ENCODE results near the gene STK32C. TPM values are rescaled to one million over a fixed set of nuclear protein-coding genes. Genes with fewer than 3 reads are reported as not detected.

Gene STK32C
- total RNA-seq, 1 experiment from 2014 or later, result 16.5 TPM

GRCh38 chr10:132192991-132193665 lies 114.6 kb downstream of the STK32C start:
- TF ChIP-seq EZH2 (IDR thresholded peaks at IDR 0.05; ENCODE audit: borderline replicate concordance, low read depth, low read length, poor library complexity, severe bottlenecking), result no peak
- no peak for TF ChIP-seq CTCF (conservative IDR thresholded peaks at IDR 0.05; ENCODE audit: low read depth, low read length)
- no TSS peak for BruUV-seq (replicated peaks)
- intact Hi-C loops (cut with micrococcal nuclease; ENCODE audit: unreplicated experiment), result no loop called here
- H3K27ac ChIP-seq (ENCODE audit: low read depth, low read length, poor library complexity, severe bottlenecking), result no peak overlapping the region
- POLR2A ChIA-PET (ENCODE audit: low non-redundant PET), result no interaction called here
- CTCF ChIA-PET, result interaction anchor here (0.6 kb wide), 1 partner anchor 28 kb away, joined by 3 read pairs; no protein-coding TSS in a partner anchor
- DNase-seq (ENCODE audit: low spot score), result no peak
- H3K4me1 ChIP-seq (ENCODE audit: insufficient read depth, low read length, poor library complexity, severe bottlenecking), result peaks cover 2% of the 10 kb centered on the region
- H3K4me3 ChIP-seq (ENCODE audit: low read depth, low read length, poor library complexity, severe bottlenecking), result no peak overlapping the region
- no peaks in the 10 kb centered on the region for H3K9me3 ChIP-seq (ENCODE audit: low read depth, low read length, poor library complexity, severe bottlenecking)
- no peaks in the 10 kb centered on the region for H3K36me3 ChIP-seq (ENCODE audit: insufficient read depth, low read length, poor library complexity, severe bottlenecking)
- peaks cover 4% of the 10 kb centered on the region for H3K27me3 ChIP-seq (replicated peaks; ENCODE audit: insufficient read depth, low read depth, low read length, poor library complexity)

- Histone ChIP-seq H3K4me1 (ENCODE audit: insufficient read depth, low read length, poor library complexity, severe bottlenecking) (peaks cover 5% of the 10 kb centered on the region), H3K36me3 (ENCODE audit: insufficient read depth, low read length, poor library complexity, severe bottlenecking) (no peaks in the 10 kb centered on the region), H3K9me3 (ENCODE audit: low read depth, low read length, poor library complexity, severe bottlenecking) (no peaks in the 10 kb centered on the region), H3K4me3 (ENCODE audit: low read depth, low read length, poor library complexity, severe bottlenecking) (no peak overlapping the region), H3K27me3 (replicated peaks; ENCODE audit: insufficient read depth, low read depth, low read length, poor library complexity) (peaks cover 12% of the 10 kb centered on the region), H3K27ac (ENCODE audit: low read depth, low read length, poor library complexity, severe bottlenecking) (no peak overlapping the region)
- BruUV-seq (replicated peaks), result no TSS peak
- intact Hi-C loops (cut with micrococcal nuclease; ENCODE audit: unreplicated experiment), result no loop called here
- CTCF ChIA-PET, result no interaction called here
- DNase-seq (ENCODE audit: low spot score), result no peak
- POLR2A ChIA-PET (ENCODE audit: low non-redundant PET), result no interaction called here
- TF ChIP-seq EZH2 (IDR thresholded peaks at IDR 0.05; ENCODE audit: borderline replicate concordance, low read depth, low read length, poor library complexity, severe bottlenecking) (no peak), CTCF (conservative IDR thresholded peaks at IDR 0.05; ENCODE audit: low read depth, low read length) (no peak)
Measured at GRCh38 chr10:132192076-132192975, 115.4 kb downstream of the STK32C start.

GRCh38 chr10:132189810-132190422 lies 117.8 kb downstream of the STK32C start:
- ChIA-PET CTCF (no interaction called here), POLR2A (ENCODE audit: low non-redundant PET) (no interaction called here)
- no peaks in the 10 kb centered on the region for H3K36me3 ChIP-seq (ENCODE audit: insufficient read depth, low read length, poor library complexity, severe bottlenecking)
- H3K27me3 ChIP-seq (replicated peaks; ENCODE audit: insufficient read depth, low read depth, low read length, poor library complexity), result peaks cover 30% of the 10 kb centered on the region
- H3K27ac ChIP-seq (ENCODE audit: low read depth, low read length, poor library complexity, severe bottlenecking), result no peak overlapping the region
- H3K4me3 ChIP-seq (ENCODE audit: low read depth, low read length, poor library complexity, severe bottlenecking), result no peak overlapping the region
- TF ChIP-seq EZH2 (IDR thresholded peaks at IDR 0.05; ENCODE audit: borderline replicate concordance, low read depth, low read length, poor library complexity, severe bottlenecking) (no peak), CTCF (conservative IDR thresholded peaks at IDR 0.05; ENCODE audit: low read depth, low read length) (no peak)
- no peak for DNase-seq (ENCODE audit: low spot score)
- H3K4me1 ChIP-seq (ENCODE audit: insufficient read depth, low read length, poor library complexity, severe bottlenecking), result peaks cover 10% of the 10 kb centered on the region
- H3K9me3 ChIP-seq (ENCODE audit: low read depth, low read length, poor library complexity, severe bottlenecking), result no peaks in the 10 kb centered on the region
- intact Hi-C loops (cut with micrococcal nuclease; ENCODE audit: unreplicated experiment), result no loop called here
- BruUV-seq (replicated peaks), result no TSS peak

Measured in A673 (cell line).